Liver (tissue), 9 donors: Measurements from ENCODE around the gene HSD17B12. TPM values are rescaled to one million over a fixed set of nuclear protein-coding genes. Genes with fewer than 3 reads are reported as not detected.

Source experiments
- DNase-seq: peaks from one replicate; pipeline ENCODE4 v3.0.0-alpha.2; 2017; ENCODE audit warnings: low spot score
- H3K27ac ChIP-seq, 2 donors: one replicate each; pipeline ENCODE4 v1.7.0; 2013; ENCODE audit warnings: inconsistent platforms in 2 of 2, low read length in 2 of 2, control low read depth in 1 of 2, low read depth in 1 of 2, mild to moderate bottlenecking in 1 of 2
- H3K27me3 ChIP-seq, 4 donors: one replicate each; pipeline versions ENCODE4 v1.6.1 to v1.7.0; 2013; ENCODE audit warnings: low read length in 3 of 4, inconsistent platforms in 1 of 4, mild to moderate bottlenecking in 1 of 4, moderate library complexity in 1 of 4; ENCODE audit not compliant: control insufficient read depth in 4 of 4, insufficient read depth in 4 of 4
- H3K36me3 ChIP-seq, 4 donors: one replicate each; pipeline versions ENCODE4 v1.6.1 to v1.7.0; 2013; ENCODE audit warnings: low read length in 3 of 4, mild to moderate bottlenecking in 3 of 4, low read depth in 1 of 4, moderate library complexity in 1 of 4; ENCODE audit not compliant: control insufficient read depth in 4 of 4, insufficient read depth in 3 of 4
- H3K4me1 ChIP-seq, 4 donors: one replicate each; pipeline versions ENCODE4 v1.6.1 to v1.7.0; 2013; ENCODE audit warnings: low read length in 3 of 4, mild to moderate bottlenecking in 3 of 4, moderate library complexity in 1 of 4; ENCODE audit not compliant: control insufficient read depth in 4 of 4, insufficient read depth in 4 of 4
- H3K4me3 ChIP-seq, 3 donors: one replicate each; pipeline versions ENCODE4 v1.6.1 to v1.7.0; 2013; ENCODE audit warnings: low read length in 3 of 3, control low read depth in 1 of 3, low read depth in 1 of 3, mild to moderate bottlenecking in 1 of 3
- H3K9ac ChIP-seq, 2 donors: one replicate each; pipeline ENCODE4 v1.7.0; 2013; ENCODE audit warnings: low read length in 2 of 2, mild to moderate bottlenecking in 2 of 2, moderate library complexity in 2 of 2, control low read depth in 1 of 2, low read depth in 1 of 2
- H3K9me3 ChIP-seq, 4 donors: one replicate each; pipeline versions ENCODE4 v1.6.1 to v1.7.0; 2013; ENCODE audit warnings: low read length in 3 of 4; ENCODE audit not compliant: control insufficient read depth in 4 of 4
- ATF3 ChIP-seq: IDR thresholded peaks from 2 replicates; pipeline ENCODE4 v1.6.1; 2016; ENCODE audit warnings: antibody characterized with exemption
- EGR1 ChIP-seq, 2 donors: IDR thresholded peaks; 2 replicates each; pipeline ENCODE4 v1.6.1; 2016 to 2018; ENCODE audit warnings: antibody characterized with exemption in 2 of 2, low read depth in 2 of 2
- FOXA1 ChIP-seq: IDR thresholded peaks from 2 replicates; pipeline ENCODE4 v1.6.1; 2016; ENCODE audit warnings: antibody characterized with exemption
- FOXA2 ChIP-seq: IDR thresholded peaks from 2 replicates; pipeline ENCODE4 v1.6.1; 2016; ENCODE audit warnings: antibody characterized with exemption
- GABPA ChIP-seq, 2 donors: IDR thresholded peaks in 1 of 2; conservative IDR thresholded peaks in 1 of 2; 2 replicates each; pipeline ENCODE4 v1.6.1; 2016; ENCODE audit warnings: antibody characterized with exemption in 2 of 2, mild to moderate bottlenecking in 1 of 2, moderate library complexity in 1 of 2
- JUND ChIP-seq, 2 donors: IDR thresholded peaks; 2 replicates each; pipeline ENCODE4 v1.6.1; 2016; ENCODE audit warnings: antibody characterized with exemption in 2 of 2
- NR2F2 ChIP-seq: IDR thresholded peaks from 2 replicates; pipeline ENCODE4 v1.6.1; 2016; ENCODE audit warnings: antibody characterized with exemption
- RAD21 ChIP-seq, 2 donors: IDR thresholded peaks; 2 replicates each; pipeline ENCODE4 v1.6.1; 2016; ENCODE audit warnings: antibody characterized with exemption in 2 of 2, mild to moderate bottlenecking in 2 of 2
- RXRA ChIP-seq, 2 donors: IDR thresholded peaks; 2 replicates each; pipeline ENCODE4 v1.6.1; 2017 to 2018; ENCODE audit warnings: antibody characterized with exemption in 2 of 2, mild to moderate bottlenecking in 1 of 2
- SP1 ChIP-seq: IDR thresholded peaks from 2 replicates; pipeline ENCODE4 v1.6.1; 2018; ENCODE audit warnings: antibody characterized with exemption, mild to moderate bottlenecking
- TAF1 ChIP-seq: conservative IDR thresholded peaks from 2 replicates; pipeline ENCODE4 v1.6.1; 2016; ENCODE audit warnings: antibody characterized with exemption, mild to moderate bottlenecking
- YY1 ChIP-seq: IDR thresholded peaks from 2 replicates; pipeline ENCODE4 v1.6.1; 2016; ENCODE audit warnings: antibody characterized with exemption, mild to moderate bottlenecking
- WGBS: extraction: QIAGEN DNeasy Blood & Tissue Kit; methylation state at CpG from one replicate; pipeline ENCODE4 v1.1.7; 2013; 5-methylcytosine and 5-hydroxymethylcytosine counted together
- polyA plus RNA-seq, 2 donors: library from polyadenylated mRNA; stranded (reverse) in 1 of 2; unstranded in 1 of 2; fragments of 200-250 nt in 1 of 2; fragments of >200 nt in 1 of 2; fragmentation: Nextera tagmentation in 1 of 2; extraction: Ambion mirVana in 1 of 2; gene quantifications; one replicate each; pipeline versions ENCODE4 v1.2.1 to v1.2.3, GENCODE V29; 2013 to 2015
- total RNA-seq, 2 donors: library from RNA; depleted of rRNA; stranded (reverse); fragments of >200 nt; gene quantifications; one replicate each; pipeline ENCODE4 v1.2.3, GENCODE V29; 2014
- TF ChIP-seq, protein P1 (sequence below): IDR thresholded peaks from 2 replicates; pipeline ENCODE4 v1.6.1; 2016; ENCODE audit warnings: antibody characterized with exemption, mild to moderate bottlenecking
- donor health status: healthy.
- donor health status: healthy.
- donor health status: healthy.
- donor health status: healthy.
- donor health status: healthy.

HSD17B12 gene
- total and polyA plus RNA-seq, 4 donors = 50.3 to 126 (median 68.3) TPM

- DNase-seq = no peak
- Histone ChIP-seq H3K27ac (no peak overlapping the region), H3K9me3 (no peaks in the 10 kb centered on the region), H3K27me3 (no peaks in the 10 kb centered on the region), H3K4me1 (no peaks in the 10 kb centered on the region), H3K4me3 (no peak overlapping the region), H3K36me3 (peaks cover 6 to 31% (median 24%) of the 10 kb centered on the region in 4 donors), H3K9ac (no peak overlapping the region)
- TF ChIP-seq RAD21 (IDR thresholded peaks at IDR 0.05) (no peak), YY1 (no peak), TAF1 (no peak), JUND (IDR thresholded peaks at IDR 0.05) (no peak), EGR1 (IDR thresholded peaks at IDR 0.05; ENCODE audit: low read depth in 2 of 2) (no peak), SP1 (no peak)
- 92% methylated on average over 2 of the region's 2 CpGs for WGBS
Observed at GRCh38 chr11:43903078-43903477, 222.5 kb downstream of the HSD17B12 start.

GRCh38 chr11:43903969-43904368, 223.4 kb downstream of the HSD17B12 start:
- TF ChIP-seq SP1 (no peak), NR2F2 (no peak), ATF3 (no peak), YY1 (no peak)
- no peak overlapping the region for H3K4me3 ChIP-seq
- H3K27me3 ChIP-seq = no peaks in the 10 kb centered on the region
- H3K9me3 ChIP-seq = no peaks in the 10 kb centered on the region
- H3K9ac ChIP-seq = no peak overlapping the region
- no peak for DNase-seq
- H3K4me1 ChIP-seq = no peaks in the 10 kb centered on the region
- WGBS = 97% methylated on average over 4 of the region's 4 CpGs
- H3K36me3 ChIP-seq = peaks cover 6 to 24% (median 21%) of the 10 kb centered on the region in 4 donors
- no peak overlapping the region for H3K27ac ChIP-seq

DNA sequence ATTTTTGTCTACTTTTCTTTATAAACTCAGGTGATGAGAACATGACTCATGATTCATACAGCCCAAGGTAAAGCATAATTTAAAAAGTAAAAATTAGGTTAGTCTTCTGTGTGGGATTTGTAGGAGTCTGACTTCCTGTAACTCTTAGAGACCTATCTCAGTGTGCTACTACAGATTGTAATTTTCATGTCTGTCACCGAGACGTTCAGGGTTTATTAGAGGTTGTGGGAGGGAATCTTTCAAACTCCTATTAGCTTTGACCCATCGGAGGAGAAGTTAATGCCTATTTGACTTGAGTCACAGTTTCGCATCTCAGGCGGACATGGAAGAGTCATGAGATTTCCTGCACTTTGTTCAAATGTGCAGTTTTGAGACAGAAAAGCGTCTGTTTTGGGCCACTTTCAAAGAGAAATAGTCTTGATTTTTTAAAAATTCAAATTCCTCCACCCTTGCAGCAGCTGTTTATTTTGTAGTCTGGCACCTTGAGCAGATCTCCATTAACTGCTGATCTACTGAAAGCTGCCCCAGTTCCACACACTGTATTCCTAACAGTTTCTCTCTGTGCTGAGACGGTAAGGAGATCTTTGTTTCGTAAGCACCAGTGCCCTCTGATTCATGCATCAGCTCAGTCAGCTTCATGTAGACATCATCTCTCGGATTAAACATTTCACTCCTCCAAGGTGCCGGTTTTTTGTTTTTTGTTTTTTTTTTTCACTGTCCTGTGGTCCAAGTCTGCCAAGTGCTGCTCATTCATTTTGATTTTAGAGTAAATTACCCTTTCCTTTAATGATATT, 224.4 kb downstream of the HSD17B12 start:
- peak overlapping the region in 1 of 2 donors; percentile 24 for H3K9ac ChIP-seq
- H3K36me3 ChIP-seq = peaks cover 2 to 25% (median 23%) of the 10 kb centered on the region in 4 donors
- TF ChIP-seq JUND (IDR thresholded peaks at IDR 0.05) (no peak), TAF1 (no peak), FOXA2 (no peak), RAD21 (IDR thresholded peaks at IDR 0.05) (no peak), NR2F2 (no peak), SP1 (no peak), GABPA (IDR thresholded peaks at IDR 0.05 in 1 of 2, conservative IDR thresholded peaks at IDR 0.05 in 1 of 2) (no peak), FOXA1 (no peak), RXRA (IDR thresholded peaks at IDR 0.05) (no peak)
- TF ChIP-seq, protein P1, sequence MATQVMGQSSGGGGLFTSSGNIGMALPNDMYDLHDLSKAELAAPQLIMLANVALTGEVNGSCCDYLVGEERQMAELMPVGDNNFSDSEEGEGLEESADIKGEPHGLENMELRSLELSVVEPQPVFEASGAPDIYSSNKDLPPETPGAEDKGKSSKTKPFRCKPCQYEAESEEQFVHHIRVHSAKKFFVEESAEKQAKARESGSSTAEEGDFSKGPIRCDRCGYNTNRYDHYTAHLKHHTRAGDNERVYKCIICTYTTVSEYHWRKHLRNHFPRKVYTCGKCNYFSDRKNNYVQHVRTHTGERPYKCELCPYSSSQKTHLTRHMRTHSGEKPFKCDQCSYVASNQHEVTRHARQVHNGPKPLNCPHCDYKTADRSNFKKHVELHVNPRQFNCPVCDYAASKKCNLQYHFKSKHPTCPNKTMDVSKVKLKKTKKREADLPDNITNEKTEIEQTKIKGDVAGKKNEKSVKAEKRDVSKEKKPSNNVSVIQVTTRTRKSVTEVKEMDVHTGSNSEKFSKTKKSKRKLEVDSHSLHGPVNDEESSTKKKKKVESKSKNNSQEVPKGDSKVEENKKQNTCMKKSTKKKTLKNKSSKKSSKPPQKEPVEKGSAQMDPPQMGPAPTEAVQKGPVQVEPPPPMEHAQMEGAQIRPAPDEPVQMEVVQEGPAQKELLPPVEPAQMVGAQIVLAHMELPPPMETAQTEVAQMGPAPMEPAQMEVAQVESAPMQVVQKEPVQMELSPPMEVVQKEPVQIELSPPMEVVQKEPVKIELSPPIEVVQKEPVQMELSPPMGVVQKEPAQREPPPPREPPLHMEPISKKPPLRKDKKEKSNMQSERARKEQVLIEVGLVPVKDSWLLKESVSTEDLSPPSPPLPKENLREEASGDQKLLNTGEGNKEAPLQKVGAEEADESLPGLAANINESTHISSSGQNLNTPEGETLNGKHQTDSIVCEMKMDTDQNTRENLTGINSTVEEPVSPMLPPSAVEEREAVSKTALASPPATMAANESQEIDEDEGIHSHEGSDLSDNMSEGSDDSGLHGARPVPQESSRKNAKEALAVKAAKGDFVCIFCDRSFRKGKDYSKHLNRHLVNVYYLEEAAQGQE = no peak
- H3K27me3 ChIP-seq = no peaks in the 10 kb centered on the region
- DNase-seq = no peak
- H3K4me3 ChIP-seq = no peak overlapping the region
- H3K4me1 ChIP-seq = no peaks in the 10 kb centered on the region
- WGBS = 75% methylated on average over 10 of the region's 10 CpGs
- peak overlapping the region; percentile 69 to 77 for H3K27ac ChIP-seq
- no peaks in the 10 kb centered on the region for H3K9me3 ChIP-seq
